ENCODE results near the gene CDY1B.
"Not testable (repeated sequence)": the region's sequence is repeated elsewhere in the genome, so short reads cannot be mapped to it uniquely, and the experiment has no call there.

CDY1B gene

GRCh38 chrY:24047919-24048318, at the start of gene CDY1B:
Gene CDY1B (minus strand): TSS chrY:24048019. CDS start chrY:24047688, 331 bp downstream.
- not testable (repeated sequence) for DNase-seq

- not testable (repeated sequence) for DNase-seq
Observed at GRCh38 chrY:24049525-24049924, 1.7 kb upstream of the CDY1B start.

- DNase-seq, result not testable (repeated sequence)
Observed at GRCh38 chrY:24043209-24043608, 4.6 kb downstream of the CDY1B start.

- DNase-seq, result not testable (repeated sequence)
Observed at GRCh38 chrY:24039008-24039718, 8.7 kb downstream of the CDY1B start.

- not testable (repeated sequence) for DNase-seq
Observed at GRCh38 chrY:24026212-24027103, 21.4 kb downstream of the CDY1B start.
